Colonic mucosa (tissue), 4 donors: ENCODE results near the gene PRKN. TPM values are rescaled to one million over a fixed set of nuclear protein-coding genes. Genes with fewer than 3 reads are reported as not detected.
A peak's percentile ranks its signal among the peaks of the same experiment; 100 is the strongest.

Experiments used
- DNase-seq: peaks from one replicate; pipeline ENCODE4 v3.0.0-alpha.2; 2020
- H3K27ac ChIP-seq: fragments of 200-600 bp; one replicate; pipeline ENCODE4 v1.8.0; 2021
- H3K27me3 ChIP-seq: fragments of 200-600 bp; one replicate; pipeline ENCODE4 v1.8.0; 2021
- H3K36me3 ChIP-seq: fragments of 200-600 bp; one replicate; pipeline ENCODE4 v1.8.0; 2021
- H3K4me1 ChIP-seq: fragments of 200-600 bp; one replicate; pipeline ENCODE4 v1.8.0; 2021; ENCODE audit warnings: mild to moderate bottlenecking
- H3K4me3 ChIP-seq: fragments of 200-600 bp; one replicate; pipeline ENCODE4 v1.8.0; 2021
- H3K9ac ChIP-seq, 2 donors: one replicate each; pipeline ENCODE4 v1.7.0; 2013; ENCODE audit warnings: control low read depth in 2 of 2, low read depth in 2 of 2, low read length in 2 of 2
- H3K9me3 ChIP-seq: fragments of 200-600 bp; one replicate; pipeline ENCODE4 v1.8.0; 2021
- CTCF ChIP-seq: fragments of 200-600 bp; IDR thresholded peaks from one replicate; pipeline ENCODE4 v1.8.0; 2022; ENCODE audit warnings: antibody characterized with exemption, mild to moderate bottlenecking
- intact Hi-C: fragments of 100-400 bp; cut with DNase I; formaldehyde crosslinking; loops from one replicate; pipeline ENCODE4 v1.14.1; 2022
- total RNA-seq, 2 donors: library from RNA; stranded (reverse); fragmentation: NEBNext Ultra II Directional in 1 of 2; extraction: Animal tissue kit (Norgen Biotek cat#: 25700) in 1 of 2; gene quantifications; one replicate each; pipeline ENCODE4 v1.2.1, GENCODE V29; 2021
- donor health status: healthy.
- donor health status: DM: no; HTN: no; CAD: no.
- donor health status: DM: no; HTN: no; CAD: no.

PRKN gene
- total RNA-seq, 2 donors from 2014 or later: 3.7 to 8.1 TPM

GRCh38 chr6:161374971-161375873 lies 1352.3 kb downstream of the PRKN start:
- DNase-seq: peak; percentile 76
- intact Hi-C loops: loop anchor here (5.0 kb wide), 1 partner anchor 223 kb away; no protein-coding TSS in a partner anchor
- Histone ChIP-seq H3K36me3 (no peaks in the 10 kb centered on the region), H3K4me3 (no peak overlapping the region), H3K27me3 (no peaks in the 10 kb centered on the region), H3K9me3 (no peaks in the 10 kb centered on the region), H3K9ac (peak overlapping the region in 1 of 2 donors; percentile 44), H3K4me1 (peaks cover 3% of the 10 kb centered on the region), H3K27ac (no peak overlapping the region)
- TF ChIP-seq CTCF: no peak

DNA sequence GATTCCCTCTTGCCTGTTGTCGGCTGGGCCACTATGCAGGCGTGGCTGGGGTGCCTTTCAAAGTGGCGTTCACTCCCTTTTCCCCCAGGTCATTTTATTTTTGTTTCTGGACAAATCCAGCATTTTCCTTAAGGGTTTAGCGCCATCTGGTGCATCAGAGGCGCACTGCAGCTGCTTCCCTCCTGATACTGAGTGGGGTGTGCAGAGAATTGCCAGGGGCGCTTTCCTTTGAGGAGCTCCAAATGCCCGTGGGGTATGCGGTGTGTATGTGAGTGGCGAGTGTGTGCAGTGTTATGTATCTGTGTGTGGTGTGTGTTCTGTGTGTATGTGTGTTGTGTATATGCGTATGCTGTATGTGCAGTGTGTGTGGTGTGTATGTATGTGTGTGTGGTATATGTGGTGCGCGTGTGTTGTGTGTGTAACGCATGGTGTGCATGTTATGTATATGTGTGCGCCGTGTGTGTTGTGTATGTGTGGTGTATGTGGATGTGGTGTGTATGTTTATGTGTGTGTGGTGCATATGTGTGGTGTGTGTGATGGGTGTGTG lies 1353.6 kb downstream of the PRKN start:
- Histone ChIP-seq H3K4me3 (no peak overlapping the region), H3K9ac (no peak overlapping the region), H3K9me3 (no peaks in the 10 kb centered on the region), H3K27me3 (no peaks in the 10 kb centered on the region), H3K27ac (no peak overlapping the region), H3K4me1 (peaks cover 3% of the 10 kb centered on the region), H3K36me3 (no peaks in the 10 kb centered on the region)
- intact Hi-C loops: loop anchor here (2.0 to 5.0 kb wide), 3 partner anchors 222 to 641 kb away; no protein-coding TSS in a partner anchor
- peak; percentile 76 for DNase-seq
- TF ChIP-seq CTCF: peak; percentile 97

DNA sequence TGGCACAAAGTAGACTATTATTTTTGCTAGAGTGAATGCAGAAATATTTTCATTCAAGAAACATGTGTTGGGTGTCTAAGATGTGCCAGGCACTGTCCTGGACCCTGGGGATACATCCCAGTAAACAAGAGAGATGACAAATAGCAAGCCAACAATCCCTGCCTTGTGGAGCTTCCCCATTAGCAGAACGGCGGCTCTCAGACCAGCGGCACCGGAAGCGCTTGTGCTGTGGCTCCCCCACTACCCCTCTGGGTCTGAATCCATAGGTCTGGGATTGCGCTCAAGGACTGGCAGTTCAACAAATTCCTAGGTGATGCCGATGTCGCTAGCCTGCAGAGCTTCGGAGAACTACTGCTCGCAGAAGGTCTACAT lies 1355.2 kb downstream of the PRKN start:
- H3K4me3 ChIP-seq: no peak overlapping the region
- peaks cover 3% of the 10 kb centered on the region for H3K4me1 ChIP-seq
- no peak overlapping the region for H3K9ac ChIP-seq
- intact Hi-C loops: loop anchor here (2.0 to 5.0 kb wide), 3 partner anchors 220 to 640 kb away; no protein-coding TSS in a partner anchor
- no peaks in the 10 kb centered on the region for H3K27me3 ChIP-seq
- no peaks in the 10 kb centered on the region for H3K9me3 ChIP-seq
- DNase-seq: no peak
- H3K27ac ChIP-seq: no peak overlapping the region
- no peak for TF ChIP-seq CTCF
- H3K36me3 ChIP-seq: no peaks in the 10 kb centered on the region

DNA sequence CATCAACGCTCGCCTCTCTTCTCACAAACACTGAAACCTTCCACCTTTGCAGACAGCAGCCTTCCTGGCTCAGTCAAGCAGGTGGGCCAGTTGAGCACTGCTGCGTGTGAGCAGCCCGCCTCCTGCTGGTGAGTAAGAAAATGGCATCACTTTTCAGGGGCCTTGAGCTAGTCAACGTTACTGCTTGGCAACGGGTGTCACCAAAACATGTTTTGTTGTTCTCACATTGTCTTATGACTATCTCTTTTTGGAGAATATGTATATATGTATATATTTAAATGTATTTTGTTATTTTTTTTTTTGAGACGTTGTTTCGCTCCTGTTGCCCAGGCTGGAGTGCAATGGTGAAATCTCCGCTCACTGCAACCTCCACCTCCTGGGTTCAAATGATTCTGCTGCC lies 1356.7 kb downstream of the PRKN start:
- Histone ChIP-seq H3K27ac (no peak overlapping the region), H3K9me3 (no peaks in the 10 kb centered on the region), H3K4me3 (no peak overlapping the region), H3K9ac (no peak overlapping the region), H3K4me1 (peaks cover 3% of the 10 kb centered on the region), H3K27me3 (no peaks in the 10 kb centered on the region), H3K36me3 (no peaks in the 10 kb centered on the region)
- TF ChIP-seq CTCF: peak; percentile 84
- peak; percentile 62 for DNase-seq
- intact Hi-C loops: loop anchor here (5.0 kb wide), 1 partner anchor 219 kb away; no protein-coding TSS in a partner anchor

DNA sequence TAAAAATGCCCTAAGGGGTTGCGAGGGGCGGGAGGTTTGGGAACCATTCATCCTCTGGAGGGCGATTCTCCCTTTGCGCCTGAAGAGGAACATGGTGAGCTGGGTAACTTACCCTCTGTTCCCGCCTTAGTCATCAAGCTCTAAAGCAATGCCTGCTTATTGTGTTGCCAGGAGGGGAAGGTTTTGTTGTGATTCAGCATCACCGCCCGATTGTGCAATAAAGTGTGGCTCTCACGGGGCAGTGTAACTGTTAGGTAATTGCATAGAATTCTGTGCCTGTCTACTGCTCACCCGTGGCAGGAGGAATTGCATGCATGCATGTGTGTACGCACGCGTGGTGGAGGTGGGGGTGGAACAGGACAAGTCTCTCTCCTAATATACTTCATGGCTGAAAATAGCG lies 1358.2 kb downstream of the PRKN start:
- intact Hi-C loops: no loop called here
- no peaks in the 10 kb centered on the region for H3K36me3 ChIP-seq
- no peak for TF ChIP-seq CTCF
- H3K4me3 ChIP-seq: no peak overlapping the region
- H3K27ac ChIP-seq: no peak overlapping the region
- DNase-seq: no peak
- H3K9ac ChIP-seq: no peak overlapping the region
- no peaks in the 10 kb centered on the region for H3K9me3 ChIP-seq
- no peaks in the 10 kb centered on the region for H3K27me3 ChIP-seq
- H3K4me1 ChIP-seq: no peaks in the 10 kb centered on the region
